K562 (cell line): Measurements from ENCODE around the gene OR10C1. TPM values are rescaled to one million over a fixed set of nuclear protein-coding genes. Genes with fewer than 3 reads are reported as not detected.

Source experiments
- ATAC-seq: fragments of 200-7000 bp; cut with Tn5 transposase; 3 replicates; pipeline ENCODE4 v1.9.1; 2020; ENCODE audit warnings: moderate library complexity
- BruUV-seq: library from RNA; stranded (reverse); fragments of 400-500 nt; replicated peaks from 2 replicates; lab custom pipeline; 2021; lab: Mats Ljungman, UMichigan
- CTCF ChIA-PET: fragments of 300-600 bp; formaldehyde crosslinking; extraction: SDS; loops from one replicate; lab custom pipeline; 2021; ENCODE audit warnings: low intra/inter-chr PET ratio; lab: Yijun Ruan, JAX
- POLR2A ChIA-PET: fragments of 300-600, 350-650 bp; sonication (Branson Sonifier 250); formaldehyde crosslinking; extraction: SDS; loops from one replicate; lab custom pipeline; 2021; ENCODE audit warnings: antibody characterized with exemption, inconsistent platforms; lab: Yijun Ruan, JAX
- DNase-seq, 4 experiments: peaks; one replicate each; pipeline versions ENCODE4 v3.0.0 to v3.0.0-alpha.2; 2011 to 2018; ENCODE audit warnings: low spot score in 3 of 4, mixed read lengths in 3 of 4; ENCODE audit errors: extremely low read depth in 1 of 4
- FAIRE-seq: peaks from 2 replicates; lab custom pipeline; 2011; peaks lifted over from hg19 to GRCh38; lab: Jason Lieb, UNC
- H2AFZ ChIP-seq: 2 replicates; pipeline ENCODE4 v1.6.0; 2011; ENCODE audit warnings: low read depth, low read length, control low read depth, inconsistent platforms
- H3K27ac ChIP-seq: fragments of 200-600 bp; 3 replicates; pipeline ENCODE4 v1.8.0; 2011; ENCODE audit warnings: low read depth, mild to moderate bottlenecking, control low read depth, inconsistent platforms, low read length, moderate library complexity, mixed read lengths; ENCODE audit errors: extremely low read depth
- H3K27me3 ChIP-seq, 2 experiments: fragments of 300-600 bp in 1 of 2; 2 replicates in 1 of 2; 3 replicates in 1 of 2; pipeline versions ENCODE4 v1.6.0 to v1.8.0; 2011; ENCODE audit warnings: inconsistent platforms in 2 of 2, low read length in 2 of 2, mild to moderate bottlenecking in 1 of 2, mixed read lengths in 1 of 2, moderate library complexity in 1 of 2; ENCODE audit not compliant: control insufficient read depth in 2 of 2, insufficient read depth in 2 of 2
- H3K36me3 ChIP-seq: fragments of 300-600 bp; 3 replicates; pipeline ENCODE4 v1.8.0; 2011; ENCODE audit warnings: mild to moderate bottlenecking, low read length, inconsistent platforms; ENCODE audit not compliant: control insufficient read depth, insufficient read depth
- H3K4me1 ChIP-seq, 2 experiments: fragments of 200-600 bp in 1 of 2; replicated peaks in 1 of 2; 2 replicates in 1 of 2; 3 replicates in 1 of 2; pipeline versions ENCODE4 v1.5.1 to v1.8.0; 2011; ENCODE audit warnings: inconsistent platforms in 2 of 2, low read length in 2 of 2, mild to moderate bottlenecking in 1 of 2, mixed read lengths in 1 of 2, moderate library complexity in 1 of 2; ENCODE audit not compliant: control insufficient read depth in 2 of 2, insufficient read depth in 2 of 2
- H3K4me2 ChIP-seq: 2 replicates; pipeline ENCODE4 v1.6.1; 2011; ENCODE audit warnings: low read length, control low read depth, inconsistent platforms, mixed read lengths; ENCODE audit not compliant: insufficient read depth
- H3K4me3 ChIP-seq: fragments of 200-600 bp; sonication (generic), shearing (Covaris generic); 2 replicates; pipeline ENCODE4 v1.5.1; 2016; ENCODE audit warnings: control low read depth, inconsistent platforms
- H3K79me2 ChIP-seq: fragments of 200-600 bp; 3 replicates; pipeline ENCODE4 v1.8.0; 2011; ENCODE audit warnings: low read length, inconsistent platforms; ENCODE audit not compliant: control insufficient read depth, insufficient read depth
- H3K9ac ChIP-seq, 2 experiments: 2 replicates each; pipeline versions ENCODE4 v1.6.0 to v1.6.1; 2011; ENCODE audit warnings: low read depth in 2 of 2, low read length in 2 of 2, control low read depth in 1 of 2, inconsistent platforms in 1 of 2, mild to moderate bottlenecking in 1 of 2, mixed read lengths in 1 of 2; ENCODE audit not compliant: insufficient read depth in 1 of 2
- H3K9me1 ChIP-seq: one replicate; pipeline ENCODE4 v1.6.0; 2011; ENCODE audit warnings: inconsistent platforms, mild to moderate bottlenecking, low read length, moderate library complexity; ENCODE audit not compliant: control insufficient read depth, insufficient read depth
- H3K9me3 ChIP-seq: replicated peaks from 2 replicates; pipeline ENCODE4 v1.5.1; 2011; ENCODE audit warnings: low read depth, low read length, inconsistent platforms; ENCODE audit not compliant: control insufficient read depth, insufficient read depth
- H4K20me1 ChIP-seq: replicated peaks from 2 replicates; pipeline ENCODE4 v1.6.1; 2011; ENCODE audit warnings: low read length, inconsistent platforms, mixed read lengths; ENCODE audit not compliant: control insufficient read depth, insufficient read depth
- CBX3 ChIP-seq, 2 experiments: IDR thresholded peaks; 1 replicate in 1 of 2; 2 replicates in 1 of 2; pipeline ENCODE4 v1.6.1; 2012; ENCODE audit warnings: inconsistent platforms in 2 of 2, low read length in 2 of 2, borderline replicate concordance in 1 of 2, control low read depth in 1 of 2
- PPARD ChIP-seq: fragments of 250-450 bp; sonication (Bioruptor Pico); IDR thresholded peaks from 2 replicates; pipeline ENCODE4 v1.8.0; 2022; ENCODE audit warnings: inconsistent platforms, mild to moderate bottlenecking, moderate library complexity
- SETDB1 ChIP-seq: IDR thresholded peaks from one replicate; pipeline ENCODE4 v1.6.1; 2012; ENCODE audit warnings: low read length, control low read depth, inconsistent platforms
- SOX6 ChIP-seq: fragments of 450-650 bp; IDR thresholded peaks from 2 replicates; pipeline ENCODE4 v1.6.1; 2014; ENCODE audit warnings: mild to moderate bottlenecking
- SRSF3 ChIP-seq: fragments of 200-400 bp; formaldehyde crosslinking; IDR thresholded peaks from 2 replicates; pipeline ENCODE4 v1.6.1; 2016; ENCODE audit warnings: mild to moderate bottlenecking, low read length, moderate library complexity; ENCODE audit not compliant: insufficient read depth
- TAF7 ChIP-seq: fragments of 450-650 bp; IDR thresholded peaks from 2 replicates; pipeline ENCODE4 v1.6.1; 2016; ENCODE audit warnings: missing genetic modification characterization, missing compliant biosample characterization
- ZEB2 ChIP-seq: fragments of 450-650 bp; IDR thresholded peaks from 2 replicates; pipeline ENCODE4 v1.6.1; 2016
- ZNF586 ChIP-seq: fragments of 450-650 bp; formaldehyde crosslinking; conservative IDR thresholded peaks from 2 replicates; pipeline ENCODE4 v1.4.0; 2020; ENCODE audit warnings: mild to moderate bottlenecking, moderate library complexity
- ZNF668 ChIP-seq: fragments of 250-450 bp; sonication (Bioruptor Pico); IDR thresholded peaks from 2 replicates; pipeline ENCODE4 v1.8.0; 2022; ENCODE audit warnings: mild to moderate bottlenecking, inconsistent platforms
- WGBS: fragments of 100-300 bp; shearing (Covaris generic); methylation state at CpG from one replicate; pipeline ENCODE4 v1.1.6; 2016; ENCODE audit warnings: low coverage, mixed read lengths; ENCODE audit not compliant: insufficient coverage; ENCODE audit errors: missing lambda C conversion rate; 5-methylcytosine and 5-hydroxymethylcytosine counted together
- in situ Hi-C: fragments of 300-500 bp; cut with MboI; formaldehyde crosslinking; loops from 4 replicates; pipeline ENCODE4 v1.15.0; 2018; ENCODE audit warnings: inconsistent platforms, mixed read lengths
- intact Hi-C: fragments of 100-400 bp; cut with micrococcal nuclease; formaldehyde crosslinking; loops from 2 replicates; pipeline ENCODE4 v1.14.2; 2022
- polyA plus RNA-seq, 8 experiments: library from polyadenylated mRNA; depleted of rRNA in 4 of 8; stranded (reverse) in 5 of 8; unstranded in 3 of 8; fragments of >200 nt; fragmentation: Nextera tagmentation in 2 of 8; fragmentation: Illumina TruSeq in 1 of 8; extraction: Ambion mirVana in 2 of 8; extraction: Trizol in 1 of 8; gene quantifications; 2 replicates each; pipeline versions ENCODE4 v1.2.1 to v1.2.3, GENCODE V29; 2011 to 2014; ENCODE audit warnings: inconsistent platforms in 1 of 8, missing spikeins in 1 of 8
- total RNA-seq, 7 experiments: library from RNA; depleted of rRNA in 6 of 7; stranded (reverse); fragments of >200 nt in 6 of 7; fragmentation: Illumina TruSeq in 2 of 7; extraction: Trizol in 2 of 7; gene quantifications; 2 replicates each; pipeline versions ENCODE4 v1.2.1 to v1.2.3, GENCODE V29; 2011 to 2021; ENCODE audit warnings: low replicate concordance in 1 of 7
- TF ChIP-seq, protein P1 (sequence below): fragments of 250-450 bp; sonication (Bioruptor Pico); IDR thresholded peaks from 2 replicates; pipeline ENCODE4 v1.5.0; 2020; ENCODE audit warnings: mild to moderate bottlenecking, borderline replicate concordance
- TF ChIP-seq, protein P2 (sequence below): sonication (generic); formaldehyde crosslinking; IDR thresholded peaks from 2 replicates; pipeline ENCODE4 v1.8.0; 2022; ENCODE audit warnings: mild to moderate bottlenecking, missing genetic modification reagents
- TF ChIP-seq, protein P3 (sequence below): sonication (generic); formaldehyde crosslinking; IDR thresholded peaks from 2 replicates; pipeline ENCODE4 v1.8.0; 2022; ENCODE audit warnings: missing genetic modification reagents, mild to moderate bottlenecking, moderate library complexity, borderline replicate concordance

Gene OR10C1
- total and polyA plus RNA-seq, 9 of the 15 experiments (the other 6 are each of a cell fraction or from before 2014, with no cell fraction given) = not detected

DNA sequence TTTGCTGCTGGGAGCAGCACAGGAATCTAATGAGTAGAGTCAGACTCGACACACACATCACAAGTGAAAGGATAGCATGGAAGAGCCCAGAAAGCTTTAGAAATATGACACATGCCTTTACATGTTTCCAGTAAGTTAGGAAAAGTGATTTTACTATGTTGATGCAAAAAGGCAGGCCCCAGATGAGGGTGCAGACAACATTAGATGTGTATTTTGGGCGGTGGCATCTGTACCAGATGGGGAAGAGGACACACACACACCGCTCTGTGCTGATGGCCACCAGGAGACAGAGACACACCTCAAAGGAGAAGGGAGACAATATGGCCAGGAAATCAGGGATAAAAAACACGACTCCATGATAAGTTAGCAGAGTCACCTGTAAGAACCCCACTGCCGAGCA is 48.0 kb downstream of the OR10C1 start:
- no peak overlapping the region for H3K4me2 ChIP-seq
- H2AFZ ChIP-seq = peak overlapping the region; percentile 10; the same call in 1 of the 2 replicates
- no peak for DNase-seq
- TF ChIP-seq, protein P1, sequence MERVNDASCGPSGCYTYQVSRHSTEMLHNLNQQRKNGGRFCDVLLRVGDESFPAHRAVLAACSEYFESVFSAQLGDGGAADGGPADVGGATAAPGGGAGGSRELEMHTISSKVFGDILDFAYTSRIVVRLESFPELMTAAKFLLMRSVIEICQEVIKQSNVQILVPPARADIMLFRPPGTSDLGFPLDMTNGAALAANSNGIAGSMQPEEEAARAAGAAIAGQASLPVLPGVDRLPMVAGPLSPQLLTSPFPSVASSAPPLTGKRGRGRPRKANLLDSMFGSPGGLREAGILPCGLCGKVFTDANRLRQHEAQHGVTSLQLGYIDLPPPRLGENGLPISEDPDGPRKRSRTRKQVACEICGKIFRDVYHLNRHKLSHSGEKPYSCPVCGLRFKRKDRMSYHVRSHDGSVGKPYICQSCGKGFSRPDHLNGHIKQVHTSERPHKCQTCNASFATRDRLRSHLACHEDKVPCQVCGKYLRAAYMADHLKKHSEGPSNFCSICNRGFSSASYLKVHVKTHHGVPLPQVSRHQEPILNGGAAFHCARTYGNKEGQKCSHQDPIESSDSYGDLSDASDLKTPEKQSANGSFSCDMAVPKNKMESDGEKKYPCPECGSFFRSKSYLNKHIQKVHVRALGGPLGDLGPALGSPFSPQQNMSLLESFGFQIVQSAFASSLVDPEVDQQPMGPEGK (CRISPR knock-in tag) = 0 out of 2 replicates have a peak, but pooled peaks have one; percentile 5
- no peak for TF ChIP-seq ZNF668 (CRISPR knock-in tag)
- 14% methylated on average over 5 of the region's 5 CpGs for WGBS
- H3K36me3 ChIP-seq = no peaks in the 10 kb centered on the region
- H3K9me3 ChIP-seq = no peaks in the 10 kb centered on the region
- H3K9me1 ChIP-seq = no peaks in the 10 kb centered on the region
- no peak overlapping the region for H3K4me3 ChIP-seq
- in situ Hi-C loops = no loop called here
- BruUV-seq = no TSS peak
- ChIA-PET POLR2A (interaction anchor here (0.6 to 2.4 kb wide), 3 partner anchors 10 to 38 kb away, joined by 3 to 6 read pairs (median 3); no protein-coding TSS in a partner anchor), CTCF (no interaction called here)
- FAIRE-seq = no peak
- no peak overlapping the region for H3K9ac ChIP-seq
- H3K27ac ChIP-seq = no peak overlapping the region
- H3K79me2 ChIP-seq = no peaks in the 10 kb centered on the region
- no peak for ATAC-seq
- intact Hi-C loops = no loop called here
- H3K27me3 ChIP-seq = no peaks in the 10 kb centered on the region
- H4K20me1 ChIP-seq = no peaks in the 10 kb centered on the region
- H3K4me1 ChIP-seq = peaks cover 8 to 39% of the 10 kb centered on the region in 2 experiments; a peak in 4 of 5 replicates

DNA sequence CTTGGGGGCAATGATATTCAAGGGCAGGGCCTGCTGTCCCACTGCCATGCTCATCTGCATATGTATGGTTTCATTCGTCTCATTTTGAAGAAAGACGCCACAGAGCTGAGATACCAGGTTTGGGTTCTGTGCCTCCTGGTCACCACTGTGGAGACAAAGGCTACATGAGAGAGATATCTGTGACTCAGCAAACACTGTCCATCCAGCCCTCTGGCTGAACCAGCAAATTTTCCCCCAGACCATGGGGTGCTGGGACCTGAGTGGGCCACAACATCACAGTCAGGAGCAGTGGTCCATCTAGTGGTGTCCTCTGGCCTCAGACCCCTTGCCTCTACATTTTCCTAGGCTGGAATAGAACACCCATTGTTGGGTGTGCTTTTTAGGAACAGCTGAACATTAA is 48.6 kb downstream of the OR10C1 start, which contains the start of gene MAS1L:
MAS1L (minus strand) TSS at position 297 of the 400 bp plus-strand sequence; CDS start at position 243, 54 bp downstream.
- Histone ChIP-seq H3K4me2 (no peak within 1 kb of the TSS; the same call in 1 of the 2 replicates), H3K9ac (no peak within 1 kb of the TSS), H3K36me3 (no peaks in the 10 kb centered on the region), H3K27me3 (no peaks in the 10 kb centered on the region), H3K9me1 (no peaks in the 10 kb centered on the region), H3K27ac (no peak within 1 kb of the TSS), H3K4me3 (no peak within 1 kb of the TSS), H3K9me3 (no peaks in the 10 kb centered on the region), H4K20me1 (no peaks in the 10 kb centered on the region), H3K79me2 (no peaks in the 10 kb centered on the region), H3K4me1 (peaks cover 8 to 39% of the 10 kb centered on the region in 2 experiments; a peak in 4 of 5 replicates), H2AFZ (peak within 1 kb of the TSS; percentile 10)
- intact Hi-C loops = no loop called here
- ATAC-seq (peak; percentile 77), FAIRE-seq (peak; percentile 26), DNase-seq (peak in 2 of 4 experiments; percentile 41 to 42)
- CTCF ChIA-PET = no interaction called here
- BruUV-seq = no TSS peak
- WGBS = 10% methylated on average over 2 of the region's 2 CpGs
- in situ Hi-C loops = no loop called here
- POLR2A ChIA-PET = interaction anchor here (0.6 to 2.4 kb wide), 3 partner anchors 10 to 401 kb away, joined by 3 to 6 read pairs (median 3); partner anchors contain the start of gene OR2B3
- no peak for TF ChIP-seq CBX3 (IDR thresholded peaks at IDR 0.05; ENCODE audit: borderline replicate concordance in 1 of 2, low read length in 2 of 2)
- no peak for TF ChIP-seq SRSF3
- no peak for TF ChIP-seq TAF7 (tag)
- TF ChIP-seq, protein P2, sequence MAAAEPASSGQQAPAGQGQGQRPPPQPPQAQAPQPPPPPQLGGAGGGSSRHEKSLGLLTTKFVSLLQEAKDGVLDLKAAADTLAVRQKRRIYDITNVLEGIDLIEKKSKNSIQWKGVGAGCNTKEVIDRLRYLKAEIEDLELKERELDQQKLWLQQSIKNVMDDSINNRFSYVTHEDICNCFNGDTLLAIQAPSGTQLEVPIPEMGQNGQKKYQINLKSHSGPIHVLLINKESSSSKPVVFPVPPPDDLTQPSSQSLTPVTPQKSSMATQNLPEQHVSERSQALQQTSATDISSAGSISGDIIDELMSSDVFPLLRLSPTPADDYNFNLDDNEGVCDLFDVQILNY (CRISPR knock-in tag) = no peak
- no peak for TF ChIP-seq ZNF586 (CRISPR knock-in tag)
- no peak for TF ChIP-seq ZEB2
- TF ChIP-seq SETDB1 = no peak
- TF ChIP-seq, protein P3, sequence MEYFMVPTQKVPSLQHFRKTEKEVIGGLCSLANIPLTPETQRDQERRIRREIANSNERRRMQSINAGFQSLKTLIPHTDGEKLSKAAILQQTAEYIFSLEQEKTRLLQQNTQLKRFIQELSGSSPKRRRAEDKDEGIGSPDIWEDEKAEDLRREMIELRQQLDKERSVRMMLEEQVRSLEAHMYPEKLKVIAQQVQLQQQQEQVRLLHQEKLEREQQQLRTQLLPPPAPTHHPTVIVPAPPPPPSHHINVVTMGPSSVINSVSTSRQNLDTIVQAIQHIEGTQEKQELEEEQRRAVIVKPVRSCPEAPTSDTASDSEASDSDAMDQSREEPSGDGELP (CRISPR knock-in tag) = no peak
- TF ChIP-seq SOX6 = no peak
- TF ChIP-seq PPARD (CRISPR knock-in tag) = no peak
